ENCODE measurements around the gene PRR32.

Gene PRR32, protein sequence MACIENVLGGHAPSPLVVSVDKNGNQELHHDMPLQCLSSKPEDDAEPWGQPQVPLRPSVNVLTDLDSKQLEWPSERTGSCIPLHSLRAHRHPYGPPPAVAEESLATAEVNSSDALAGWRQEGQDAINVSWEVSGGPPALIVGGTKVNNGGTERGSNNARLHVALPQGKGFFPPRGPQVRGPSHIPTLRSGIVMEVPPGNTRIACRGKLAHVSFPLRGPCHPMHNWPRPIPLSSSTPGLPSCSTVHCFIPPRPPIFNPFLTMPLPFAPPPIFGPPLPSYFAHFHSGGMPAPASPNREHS

DNA sequence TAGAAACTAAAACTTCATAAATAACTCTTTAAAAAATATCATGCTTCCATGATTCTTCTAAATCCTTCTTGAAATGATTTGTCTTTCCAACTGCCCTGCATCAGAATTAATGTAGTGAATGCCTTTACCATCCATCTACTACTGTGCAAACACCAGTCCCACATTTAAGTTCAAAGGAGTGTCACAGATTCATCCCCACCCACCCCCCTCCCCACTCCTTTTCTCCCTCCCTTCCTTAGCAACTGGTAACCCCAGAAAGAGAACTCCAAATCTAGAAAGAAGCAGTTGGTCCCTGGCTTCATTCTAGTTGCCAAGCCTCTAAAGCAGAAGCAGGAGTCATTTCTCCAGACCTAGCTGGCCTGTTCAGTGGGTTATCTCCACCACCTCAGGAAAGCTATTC lies at the start of gene PRR32:
TSS of gene PRR32 (plus strand) at position 301 of the 400 bp plus-strand sequence. CDS start 115 bp downstream, outside the sequence.
- Histone ChIP-seq H3K27me3 (ENCODE audit: low read length) (no peaks in the 10 kb centered on the region), H2AFZ (ENCODE audit: low read depth, low read length, severe bottlenecking) (no peak within 1 kb of the TSS), H3K27ac (ENCODE audit: low read depth, low read length) (no peak within 1 kb of the TSS), H3K36me3 (ENCODE audit: low read length) (no peaks in the 10 kb centered on the region), H3F3A (ENCODE audit: insufficient read depth) (no peaks in the 10 kb centered on the region), H3K9me2 (replicated peaks; ENCODE audit: insufficient read depth, low read length) (no peaks in the 10 kb centered on the region), H3K4me2 (ENCODE audit: low read depth, low read length, poor library complexity, severe bottlenecking) (no peak within 1 kb of the TSS), H3K4me3 (ENCODE audit: insufficient read depth, low read length, poor library complexity, severe bottlenecking) (no peak within 1 kb of the TSS), H4K20me1 (ENCODE audit: low read depth, low read length) (no peaks in the 10 kb centered on the region), H3K9ac (ENCODE audit: low read length) (no peak within 1 kb of the TSS), H3K79me2 (ENCODE audit: insufficient read depth, low read length) (no peaks in the 10 kb centered on the region), H3K9me3 (ENCODE audit: insufficient read depth, low read length) (no peaks in the 10 kb centered on the region)
- TF ChIP-seq EZH2phosphoT487 (conservative IDR thresholded peaks at IDR 0.05; ENCODE audit: low read length), result no peak
- TF ChIP-seq, protein P1, sequence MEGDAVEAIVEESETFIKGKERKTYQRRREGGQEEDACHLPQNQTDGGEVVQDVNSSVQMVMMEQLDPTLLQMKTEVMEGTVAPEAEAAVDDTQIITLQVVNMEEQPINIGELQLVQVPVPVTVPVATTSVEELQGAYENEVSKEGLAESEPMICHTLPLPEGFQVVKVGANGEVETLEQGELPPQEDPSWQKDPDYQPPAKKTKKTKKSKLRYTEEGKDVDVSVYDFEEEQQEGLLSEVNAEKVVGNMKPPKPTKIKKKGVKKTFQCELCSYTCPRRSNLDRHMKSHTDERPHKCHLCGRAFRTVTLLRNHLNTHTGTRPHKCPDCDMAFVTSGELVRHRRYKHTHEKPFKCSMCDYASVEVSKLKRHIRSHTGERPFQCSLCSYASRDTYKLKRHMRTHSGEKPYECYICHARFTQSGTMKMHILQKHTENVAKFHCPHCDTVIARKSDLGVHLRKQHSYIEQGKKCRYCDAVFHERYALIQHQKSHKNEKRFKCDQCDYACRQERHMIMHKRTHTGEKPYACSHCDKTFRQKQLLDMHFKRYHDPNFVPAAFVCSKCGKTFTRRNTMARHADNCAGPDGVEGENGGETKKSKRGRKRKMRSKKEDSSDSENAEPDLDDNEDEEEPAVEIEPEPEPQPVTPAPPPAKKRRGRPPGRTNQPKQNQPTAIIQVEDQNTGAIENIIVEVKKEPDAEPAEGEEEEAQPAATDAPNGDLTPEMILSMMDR (IDR thresholded peaks at IDR 0.05; ENCODE audit: insufficient read depth, low read length, poor library complexity, severe bottlenecking), result no peak

DNA sequence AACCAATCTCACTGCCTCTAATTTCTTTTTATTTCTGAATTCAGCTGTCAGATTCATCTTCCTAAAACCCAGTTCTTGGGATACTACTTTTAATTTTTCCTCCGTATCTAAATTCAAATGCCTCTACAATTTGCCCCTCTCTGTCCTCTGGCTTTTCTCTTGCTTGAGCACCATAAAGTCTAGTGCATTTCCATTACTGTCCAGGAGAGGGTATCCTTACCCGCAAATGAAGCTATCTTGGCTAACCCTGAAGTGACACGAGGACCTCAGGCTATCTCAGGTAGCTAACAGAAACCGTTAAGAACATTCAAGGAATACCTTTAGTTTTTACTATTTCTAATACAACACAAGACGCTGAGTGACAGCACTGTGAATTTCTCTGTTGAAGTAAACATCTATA lies 49.4 kb upstream of the PRR32 start:
- no peak overlapping the region for H2AFZ ChIP-seq (ENCODE audit: low read depth, low read length, severe bottlenecking)
- no peaks in the 10 kb centered on the region for H3K36me3 ChIP-seq (ENCODE audit: low read length)
- TF ChIP-seq EZH2phosphoT487 (conservative IDR thresholded peaks at IDR 0.05; ENCODE audit: low read length), result no peak
- TF ChIP-seq, protein P1 (IDR thresholded peaks at IDR 0.05; ENCODE audit: insufficient read depth, low read length, poor library complexity, severe bottlenecking), result no peak
- no peak overlapping the region for H3K9ac ChIP-seq (ENCODE audit: low read length)
- no peaks in the 10 kb centered on the region for H3K27me3 ChIP-seq (ENCODE audit: low read length)
- H3K4me3 ChIP-seq (ENCODE audit: insufficient read depth, low read length, poor library complexity, severe bottlenecking), result no peak overlapping the region
- no peaks in the 10 kb centered on the region for H3K9me3 ChIP-seq (ENCODE audit: insufficient read depth, low read length)
- H3K27ac ChIP-seq (ENCODE audit: low read depth, low read length), result no peak overlapping the region
- H3F3A ChIP-seq (ENCODE audit: insufficient read depth), result no peaks in the 10 kb centered on the region
- no peaks in the 10 kb centered on the region for H4K20me1 ChIP-seq (ENCODE audit: low read depth, low read length)
- H3K9me2 ChIP-seq (replicated peaks; ENCODE audit: insufficient read depth, low read length), result no peaks in the 10 kb centered on the region
- H3K79me2 ChIP-seq (ENCODE audit: insufficient read depth, low read length), result no peaks in the 10 kb centered on the region
- H3K4me2 ChIP-seq (ENCODE audit: low read depth, low read length, poor library complexity, severe bottlenecking), result no peak overlapping the region

DNA sequence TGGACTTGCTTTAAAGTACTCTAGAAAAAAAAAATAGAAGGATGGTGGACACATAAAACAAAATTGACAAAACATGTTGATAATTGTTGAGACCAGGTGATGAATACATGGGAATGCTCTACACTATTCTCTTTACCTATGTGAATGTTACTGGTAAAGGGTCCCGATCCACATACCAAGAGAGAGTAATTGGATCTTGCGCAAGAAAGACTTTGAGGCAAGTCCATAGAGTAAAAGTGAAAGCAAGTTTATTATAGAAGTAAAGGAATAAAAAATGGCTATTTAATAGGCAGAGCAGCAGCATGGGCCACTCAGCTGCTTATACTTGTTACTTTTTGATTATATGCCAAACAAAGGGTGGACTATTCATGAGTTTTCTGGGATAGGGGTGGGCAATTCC lies 34.0 kb upstream of the PRR32 start:
- no peaks in the 10 kb centered on the region for H3K9me3 ChIP-seq (ENCODE audit: insufficient read depth, low read length)
- no peaks in the 10 kb centered on the region for H3K27me3 ChIP-seq (ENCODE audit: low read length)
- no peaks in the 10 kb centered on the region for H4K20me1 ChIP-seq (ENCODE audit: low read depth, low read length)
- no peaks in the 10 kb centered on the region for H3K79me2 ChIP-seq (ENCODE audit: insufficient read depth, low read length)
- no peak overlapping the region for H2AFZ ChIP-seq (ENCODE audit: low read depth, low read length, severe bottlenecking)
- H3K4me2 ChIP-seq (ENCODE audit: low read depth, low read length, poor library complexity, severe bottlenecking), result no peak overlapping the region
- H3K9me2 ChIP-seq (replicated peaks; ENCODE audit: insufficient read depth, low read length), result no peaks in the 10 kb centered on the region
- no peak overlapping the region for H3K27ac ChIP-seq (ENCODE audit: low read depth, low read length)
- TF ChIP-seq, protein P1 (IDR thresholded peaks at IDR 0.05; ENCODE audit: insufficient read depth, low read length, poor library complexity, severe bottlenecking), result no peak
- no peak for TF ChIP-seq EZH2phosphoT487 (conservative IDR thresholded peaks at IDR 0.05; ENCODE audit: low read length)
- no peak overlapping the region for H3K4me3 ChIP-seq (ENCODE audit: insufficient read depth, low read length, poor library complexity, severe bottlenecking)
- no peaks in the 10 kb centered on the region for H3K36me3 ChIP-seq (ENCODE audit: low read length)
- no peaks in the 10 kb centered on the region for H3F3A ChIP-seq (ENCODE audit: insufficient read depth)
- no peak overlapping the region for H3K9ac ChIP-seq (ENCODE audit: low read length)
